ENCODE results near the gene ANKS1B.

- TF ChIP-seq POLR2AphosphoS5 (IDR thresholded peaks at IDR 0.05; ENCODE audit: low read length) (no peak), CHD1 (IDR thresholded peaks at IDR 0.05; ENCODE audit: low read depth, low read length) (no peak), NFIC (IDR thresholded peaks at IDR 0.05; ENCODE audit: low read depth, low read length) (no peak), POLR2A (IDR thresholded peaks at IDR 0.05; ENCODE audit: low read depth, low read length) (no peak), ZNF274 (IDR thresholded peaks at IDR 0.05; ENCODE audit: insufficient read depth, insufficient read length) (no peak), CTCF (IDR thresholded peaks at IDR 0.05 in 2 of 3, conservative IDR thresholded peaks at IDR 0.05 in 1 of 3; ENCODE audit: control insufficient read depth in 2 of 3, extremely low read depth in 1 of 3, insufficient read depth in 1 of 3, low read depth in 3 of 3, low read length in 3 of 3) (no peak), EZH2 (IDR thresholded peaks at IDR 0.05; ENCODE audit: borderline replicate concordance, control insufficient read depth, low read depth, low read length) (no peak), FOS (IDR thresholded peaks at IDR 0.05; ENCODE audit: borderline replicate concordance, extremely low read depth, insufficient read length) (no peak), JUNB (IDR thresholded peaks at IDR 0.05) (no peak), EGR1 (IDR thresholded peaks at IDR 0.05; ENCODE audit: borderline replicate concordance in 1 of 2, low read depth in 2 of 2, low read length in 2 of 2) (no peak), EP300 (IDR thresholded peaks at IDR 0.05; ENCODE audit: borderline replicate concordance in 1 of 2, control insufficient read depth in 1 of 2, low read depth in 2 of 2, low read length in 2 of 2) (no peak), CHD2 (IDR thresholded peaks at IDR 0.05; ENCODE audit: borderline replicate concordance, low read depth, low read length) (no peak)
- TF ChIP-seq, protein P1, sequence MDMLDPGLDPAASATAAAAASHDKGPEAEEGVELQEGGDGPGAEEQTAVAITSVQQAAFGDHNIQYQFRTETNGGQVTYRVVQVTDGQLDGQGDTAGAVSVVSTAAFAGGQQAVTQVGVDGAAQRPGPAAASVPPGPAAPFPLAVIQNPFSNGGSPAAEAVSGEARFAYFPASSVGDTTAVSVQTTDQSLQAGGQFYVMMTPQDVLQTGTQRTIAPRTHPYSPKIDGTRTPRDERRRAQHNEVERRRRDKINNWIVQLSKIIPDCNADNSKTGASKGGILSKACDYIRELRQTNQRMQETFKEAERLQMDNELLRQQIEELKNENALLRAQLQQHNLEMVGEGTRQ (IDR thresholded peaks at IDR 0.05; ENCODE audit: borderline replicate concordance, low read depth, low read length), result no peak
These were observed 42.9 kb upstream of the ANKS1B start for GRCh38 chr12:100027671-100028070.
